Pancreas (tissue), 10 donors: Measurements from ENCODE around the gene BEX1. TPM values are rescaled to one million over a fixed set of nuclear protein-coding genes. Genes with fewer than 3 reads are reported as not detected.
A peak's percentile ranks its signal among the peaks of the same experiment; 100 is the strongest.
"Not testable (repeated sequence)": the region's sequence is repeated elsewhere in the genome, so short reads cannot be mapped to it uniquely, and the experiment has no call there.

Experiments used
- ATAC-seq, 4 donors: fragments of 200-7000 bp; cut with Tn5 transposase; one replicate each; pipeline versions ENCODE4 v1.8.0 to v1.9.1; 2020; ENCODE audit warnings: mild to moderate bottlenecking in 4 of 4, moderate library complexity in 4 of 4
- DNase-seq, 6 donors: peaks; one replicate each; pipeline ENCODE4 v3.0.0-alpha.2; 2020
- FAIRE-seq: peaks from 2 replicates; lab custom pipeline; 2012; peaks lifted over from hg19 to GRCh38; lab: Jason Lieb, UNC
- H3K27ac ChIP-seq, 4 donors: fragments of 200-600 bp; sonication (generic); 1 replicate in 3 of 4; 2 replicates in 1 of 4; pipeline versions ENCODE4 v1.5.0 to v1.8.0; 2020
- H3K27me3 ChIP-seq, 4 donors: fragments of 200-600 bp; one replicate each; pipeline ENCODE4 v1.8.0; 2021
- H3K36me3 ChIP-seq, 3 donors: fragments of 200-600 bp; sonication (generic) in 1 of 3; one replicate each; pipeline versions ENCODE4 v1.5.0 to v1.8.0; 2020 to 2021
- H3K4me1 ChIP-seq, 3 donors: fragments of 200-600 bp; one replicate each; pipeline ENCODE4 v1.8.0; 2021
- H3K4me3 ChIP-seq, 4 donors: fragments of 200-600 bp; sonication (generic) in 2 of 4; one replicate each; pipeline versions ENCODE4 v1.5.0 to v1.8.0; 2020 to 2021
- H3K9me3 ChIP-seq, 4 donors: fragments of 200-600 bp; one replicate each; pipeline ENCODE4 v1.8.0; 2021
- CTCF ChIP-seq, 4 donors: fragments of 200-600 bp; sonication (generic) in 3 of 4; IDR thresholded peaks; one replicate each; pipeline versions ENCODE4 v1.5.0 to v1.8.0; 2021; ENCODE audit warnings: antibody characterized with exemption in 4 of 4
- WGBS, 2 donors: extraction: QIAGEN DNeasy Blood & Tissue Kit; methylation state at CpG; one replicate each; pipeline ENCODE4 v1.1.7; 2013; 5-methylcytosine and 5-hydroxymethylcytosine counted together
- intact Hi-C, 3 donors: fragments of 100-400 bp; cut with DNase I; formaldehyde crosslinking; loops; one replicate each; pipeline versions ENCODE4 v1.11.1 to v1.14.2; 2022
- polyA plus RNA-seq, 2 donors: library from polyadenylated mRNA; stranded (reverse); fragments of 200-250 nt; gene quantifications; one replicate each; pipeline ENCODE4 v1.2.3, GENCODE V29; 2013
- total RNA-seq, 6 donors: library from RNA; stranded (reverse); fragmentation: NEBNext Ultra II Directional in 4 of 6; extraction: Animal tissue kit (Norgen Biotek cat#: 25700) in 4 of 6; gene quantifications; one replicate each; pipeline versions ENCODE4 v1.2.1 to v1.2.4, GENCODE V29; 2021 to 2023
- donor health status: healthy with polysubstance abuse.
- donor health status: DM: no; HTN: no; CAD: no; lungs with moderate emphysema.
- donor health status: DM: no; HTN: no; CAD: no.
- donor health status: control.
- donor health status: control.
- donor health status: Bipolar disorder and iron deficiency.
- donor health status: DM: yes; HTN: yes; CAD: no.
- donor health status: DM: no; HTN: no; CAD: no.
- donor health status: DM: no; HTN: no; CAD: no.
- donor health status: DM: yes; HTN: yes; CAD: no.

BEX1 gene
- total and polyA plus RNA-seq, 8 donors: 13.5 to 263 (median 29.4) TPM

- H3K27me3 ChIP-seq: peaks cover 0 to 8% (median 0%) of the 10 kb centered on the region in 4 donors
- WGBS, 2 donors: 27 to 35% methylated on average over 2 of the region's 2 CpGs
- no peaks in the 10 kb centered on the region for H3K36me3 ChIP-seq
- H3K4me1 ChIP-seq: peaks cover 0 to 4% (median 0%) of the 10 kb centered on the region in 3 donors
- intact Hi-C loops: no loop called here
- no peaks in the 10 kb centered on the region for H3K9me3 ChIP-seq
- H3K4me3 ChIP-seq: no peak overlapping the region
- FAIRE-seq: no peak
- TF ChIP-seq CTCF (IDR thresholded peaks at IDR 0.05): no peak
- DNase-seq: no peak
- H3K27ac ChIP-seq: no peak overlapping the region
- peak in 2 of 4 donors; percentile 66 to 84 for ATAC-seq
These were observed 7.1 kb downstream of the BEX1 start for GRCh38 chrX:103056902-103057301.

GRCh38 chrX:103052625-103053024 is 11.3 kb downstream of the BEX1 start:
- H3K4me1 ChIP-seq: peaks cover 0 to 4% (median 0%) of the 10 kb centered on the region in 3 donors
- TF ChIP-seq CTCF (IDR thresholded peaks at IDR 0.05): no peak
- DNase-seq (no peak), ATAC-seq (no peak), FAIRE-seq (no peak)
- H3K27me3 ChIP-seq: peaks cover 0 to 8% (median 0%) of the 10 kb centered on the region in 4 donors
- no peaks in the 10 kb centered on the region for H3K36me3 ChIP-seq
- no peak overlapping the region for H3K4me3 ChIP-seq
- intact Hi-C loops: no loop called here
- H3K27ac ChIP-seq: no peak overlapping the region
- H3K9me3 ChIP-seq: no peaks in the 10 kb centered on the region

GRCh38 chrX:103051260-103051789 is 12.6 kb downstream of the BEX1 start:
- no peaks in the 10 kb centered on the region for H3K36me3 ChIP-seq
- intact Hi-C loops: no loop called here
- no peak for FAIRE-seq
- DNase-seq: no peak
- TF ChIP-seq CTCF (IDR thresholded peaks at IDR 0.05): no peak
- H3K4me3 ChIP-seq: no peak overlapping the region
- H3K9me3 ChIP-seq: no peaks in the 10 kb centered on the region
- H3K27ac ChIP-seq: no peak overlapping the region
- H3K4me1 ChIP-seq: no peaks in the 10 kb centered on the region
- peaks cover 0 to 8% (median 0%) of the 10 kb centered on the region in 4 donors for H3K27me3 ChIP-seq
- ATAC-seq: no peak
- WGBS, 2 donors: 48 to 52% methylated on average over 8 of the region's 8 CpGs

GRCh38 chrX:103033371-103033770 is 30.6 kb downstream of the BEX1 start:
- DNase-seq, H3K9me3 ChIP-seq, FAIRE-seq, H3K27ac ChIP-seq, H3K27me3 ChIP-seq, H3K36me3 ChIP-seq, intact Hi-C loops, ATAC-seq, H3K4me1 ChIP-seq, H3K4me3 ChIP-seq: not testable (repeated sequence)
- 54 to 67% methylated on average over 1 of the region's 1 CpG for WGBS, 2 donors

GRCh38 chrX:103017542-103017941 is 46.4 kb downstream of the BEX1 start:
- Histone ChIP-seq H3K36me3 (no peaks in the 10 kb centered on the region), H3K27me3 (no peaks in the 10 kb centered on the region), H3K4me3 (no peak overlapping the region), H3K27ac (no peak overlapping the region), H3K9me3 (no peaks in the 10 kb centered on the region), H3K4me1 (no peaks in the 10 kb centered on the region)
- TF ChIP-seq CTCF (IDR thresholded peaks at IDR 0.05): no peak
- FAIRE-seq: no peak
- WGBS, 2 donors: 23 to 25% methylated on average over 4 of the region's 4 CpGs
- DNase-seq: no peak
- ATAC-seq: no peak
- intact Hi-C loops: no loop called here
